GM18507 (cell line): Measurements from ENCODE around the gene GTF2A2.
"Not testable (repeated sequence)": the region's sequence is repeated elsewhere in the genome, so short reads cannot be mapped to it uniquely, and the experiment has no call there.

Experiments used
- DNase-seq: peaks from one replicate; pipeline ENCODE4 v3.0.0; 2011; ENCODE audit warnings: low read depth; ENCODE audit not compliant: insufficient read length; ENCODE audit errors: extremely low spot score
- FAIRE-seq: peaks from 2 replicates; lab custom pipeline; 2011; peaks lifted over from hg19 to GRCh38; lab: Jason Lieb, UNC

GTF2A2 gene

GRCh38 chr15:59678172-59678571 is 20.9 kb upstream of the GTF2A2 start:
- FAIRE-seq (no peak), DNase-seq (no peak)

GRCh38 chr15:59676565-59676964 is 19.2 kb upstream of the GTF2A2 start:
- FAIRE-seq (no peak), DNase-seq (no peak)

DNA sequence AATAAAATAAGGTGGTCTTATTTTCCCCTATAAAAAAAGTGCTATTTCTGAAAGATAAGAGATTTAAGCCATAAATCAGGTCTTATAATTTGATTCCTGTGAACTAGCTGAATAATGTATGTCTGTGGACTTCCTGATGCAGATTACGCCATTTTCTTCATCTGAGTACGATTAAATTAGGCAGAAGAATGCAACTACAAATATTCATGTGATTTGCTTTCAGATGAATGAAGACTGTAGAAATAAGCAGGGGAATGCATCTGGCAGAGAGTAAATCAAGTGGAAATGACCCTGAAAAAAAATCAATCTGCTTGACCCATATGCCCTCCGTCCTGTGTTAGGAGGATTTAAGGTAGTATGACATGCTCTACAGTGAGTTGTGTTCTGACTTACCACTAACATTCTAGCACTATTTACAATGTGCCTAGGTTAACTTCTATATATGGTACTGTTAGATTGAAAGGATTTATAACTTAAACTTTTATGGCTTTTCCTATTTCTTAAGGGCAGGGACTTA is 17.1 kb upstream of the GTF2A2 start:
- FAIRE-seq (no peak), DNase-seq (no peak)

GRCh38 chr15:59668556-59668955 is 11.2 kb upstream of the GTF2A2 start:
- FAIRE-seq, result no peak
- DNase-seq, result no peak

- FAIRE-seq (no peak), DNase-seq (no peak)
Observed at GRCh38 chr15:59662260-59662659, 4.9 kb upstream of the GTF2A2 start.

- peak; percentile 29 for FAIRE-seq
Observed at GRCh38 chr15:59659366-59659765, 2.1 kb upstream of the GTF2A2 start.

GRCh38 chr15:59657635-59658125 is 365 bp upstream of the GTF2A2 start:
- FAIRE-seq, result no peak
- DNase-seq, result no peak

More at GRCh38 chr15:59659366-59659765, 2.1 kb upstream of the GTF2A2 start:
- DNase-seq, result no peak

DNA sequence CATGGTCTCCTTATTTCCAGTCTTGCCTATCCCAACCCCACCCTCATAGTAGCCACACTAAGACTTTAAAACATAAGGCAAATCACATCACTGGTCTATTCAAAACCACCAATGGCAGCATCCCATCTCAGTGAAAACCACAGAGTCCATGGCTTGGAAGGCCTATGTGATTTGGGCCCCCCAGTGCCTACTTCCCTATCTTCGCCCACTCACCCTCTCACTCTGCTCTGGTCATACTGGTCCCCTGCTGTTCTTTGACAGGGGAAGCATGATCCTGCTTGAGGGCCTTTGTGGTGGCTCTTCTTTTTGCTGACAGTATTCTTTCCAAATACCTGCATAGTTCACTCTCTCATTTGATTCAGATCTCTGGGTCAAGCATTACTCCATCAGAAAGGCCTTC is 3.3 kb downstream of the GTF2A2 start:
- FAIRE-seq (no peak), DNase-seq (no peak)

DNA sequence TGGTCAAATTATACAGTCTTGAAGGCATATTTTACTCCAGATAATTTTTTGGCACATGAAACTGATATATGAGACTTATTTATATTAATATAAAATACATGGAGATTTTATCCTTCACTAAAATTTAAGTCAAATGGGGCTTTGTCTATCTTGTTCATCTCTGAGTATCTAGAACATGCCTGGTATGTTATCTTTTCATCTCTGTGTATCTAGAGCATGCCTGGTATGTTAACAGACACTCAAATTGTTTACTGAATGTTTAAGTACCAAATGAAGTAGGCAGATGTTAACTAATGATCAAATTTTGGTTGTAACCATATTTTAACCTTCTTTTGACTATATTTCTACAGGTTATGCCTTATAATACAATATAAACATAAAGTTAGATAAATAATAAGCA is 7.7 kb downstream of the GTF2A2 start:
- DNase-seq (no peak), FAIRE-seq (no peak)

DNA sequence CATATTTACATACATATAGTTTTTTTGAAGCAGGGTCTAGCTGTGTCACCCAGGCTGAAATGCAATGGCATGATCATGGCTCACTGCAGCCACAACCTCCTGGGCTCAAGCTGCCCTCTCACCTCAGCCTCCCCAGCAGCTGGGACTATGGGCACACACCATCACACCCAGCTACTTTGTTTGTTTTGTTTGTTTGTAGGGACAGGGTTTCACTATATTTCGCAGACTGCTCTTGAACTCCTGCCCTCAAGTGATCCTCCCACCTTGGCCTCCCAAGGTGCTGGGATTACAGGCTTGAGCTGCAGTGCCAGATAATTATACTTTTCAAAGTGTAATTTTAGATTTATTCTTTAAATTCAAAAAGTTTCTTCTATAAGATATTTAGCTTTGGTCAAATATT is 10.2 kb downstream of the GTF2A2 start:
- no peak for DNase-seq
- FAIRE-seq, result no peak

DNA sequence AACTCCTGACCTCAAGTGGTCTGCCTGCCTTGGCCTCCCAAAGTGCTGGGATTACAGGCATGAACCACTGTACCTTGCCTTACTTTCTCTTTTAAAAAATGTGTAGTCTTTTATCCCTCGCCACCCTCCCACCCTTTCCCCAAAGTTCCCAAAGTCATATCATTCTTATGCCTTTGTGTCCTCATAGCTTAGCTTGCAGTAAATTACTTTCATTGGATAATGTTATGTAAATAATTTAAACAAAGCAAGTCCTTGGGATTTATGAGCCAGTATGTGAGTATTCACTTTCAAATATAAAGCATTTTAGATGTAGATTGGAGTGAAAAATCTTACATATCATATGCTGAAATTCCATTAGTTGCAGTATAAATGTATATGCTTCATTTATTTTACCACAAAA is 11.0 kb downstream of the GTF2A2 start:
- no peak for FAIRE-seq
- no peak for DNase-seq

DNA sequence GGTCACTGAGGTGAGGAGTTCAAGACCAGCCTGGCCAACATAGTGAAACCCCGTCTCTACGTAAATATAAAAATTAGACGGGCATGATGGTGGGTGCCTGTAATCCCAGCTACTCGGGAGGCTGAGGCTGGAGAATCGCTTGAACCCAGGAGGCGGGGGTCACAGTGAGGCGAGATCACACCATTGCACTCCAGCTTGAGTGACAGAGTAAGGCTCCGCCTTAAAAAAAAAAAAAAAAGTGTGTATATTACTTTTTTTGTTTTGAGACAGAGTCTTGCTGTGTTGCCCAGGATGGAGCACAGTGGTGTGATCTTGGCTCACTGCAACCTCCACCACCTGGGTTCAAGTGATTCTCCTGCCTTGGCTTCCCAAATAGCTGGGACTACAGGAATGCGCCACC is 11.5 kb downstream of the GTF2A2 start:
- not testable (repeated sequence) for FAIRE-seq, DNase-seq

DNA sequence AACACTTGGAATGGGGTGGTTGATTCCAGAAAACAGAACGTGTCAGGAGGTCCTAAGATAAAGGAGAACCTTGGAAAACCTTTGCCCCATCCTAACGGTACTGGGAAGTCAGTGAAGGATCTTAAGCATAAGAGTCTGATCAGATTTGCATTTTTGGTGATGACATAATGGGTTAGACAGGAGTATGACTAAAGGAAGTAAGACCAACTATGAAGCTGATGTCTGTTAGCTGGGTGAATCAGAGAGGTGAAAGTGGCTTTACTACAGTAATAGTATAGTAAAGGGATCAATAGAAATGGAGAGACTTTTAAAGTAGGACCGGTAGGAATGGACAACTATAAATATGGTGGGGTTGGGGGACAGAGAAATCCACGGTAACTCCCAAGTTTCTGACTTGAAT is 12.6 kb downstream of the GTF2A2 start:
- no peak for DNase-seq
- no peak for FAIRE-seq

GRCh38 chr15:59642351-59642750 is 15.0 kb downstream of the GTF2A2 start:
- no peak for DNase-seq
- no peak for FAIRE-seq

DNA sequence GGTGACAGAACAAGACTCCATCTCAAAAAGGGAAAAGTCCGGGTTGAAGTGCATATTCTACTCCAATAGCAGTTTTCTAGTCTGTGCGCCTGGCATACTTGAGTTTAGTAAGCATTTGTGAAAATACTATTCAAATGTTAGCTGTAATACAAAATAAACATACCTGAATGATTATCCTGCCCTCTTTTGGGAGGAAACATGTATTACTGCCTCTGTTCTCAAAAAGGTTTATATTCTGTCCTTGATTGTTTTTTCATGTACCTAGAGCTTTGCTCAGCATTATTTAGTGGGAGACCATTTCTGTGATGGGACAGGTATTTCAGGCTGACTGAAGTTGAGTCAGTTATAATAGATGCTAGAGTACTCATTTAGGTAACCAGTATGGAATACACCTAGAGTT is 19.8 kb downstream of the GTF2A2 start:
- peak; percentile 38 for FAIRE-seq
- DNase-seq, result not testable (repeated sequence)

- DNase-seq (no peak), FAIRE-seq (no peak)
Observed at GRCh38 chr15:59636184-59636583, 21.1 kb downstream of the GTF2A2 start.

GRCh38 chr15:59632714-59633113 is 24.6 kb downstream of the GTF2A2 start:
- no peak for DNase-seq
- no peak for FAIRE-seq

- DNase-seq (peak; percentile 52), FAIRE-seq (peak; percentile 74)
Observed at GRCh38 chr15:59622289-59622688, 35.0 kb downstream of the GTF2A2 start.

GRCh38 chr15:59618406-59618805 is 38.9 kb downstream of the GTF2A2 start:
- DNase-seq (no peak), FAIRE-seq (no peak)

DNA sequence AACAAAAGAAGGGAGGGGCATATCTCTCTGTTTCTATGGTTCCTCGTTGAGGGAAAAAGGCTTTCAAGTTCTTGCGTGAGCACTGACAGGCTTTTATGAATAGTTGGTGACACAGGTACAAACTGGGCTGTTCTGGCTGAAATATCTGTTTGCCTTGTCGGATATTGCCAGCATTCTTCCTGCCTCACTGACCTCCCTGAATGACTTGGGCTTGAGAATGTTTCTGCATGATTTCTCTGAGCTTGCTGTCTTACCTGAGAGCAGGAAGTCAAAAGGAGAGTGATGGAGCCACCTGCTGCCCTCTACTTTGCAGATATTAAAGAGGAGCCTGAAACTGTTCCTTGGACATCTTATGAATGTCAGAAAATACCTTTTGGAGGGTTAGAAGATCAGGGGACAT is 40.9 kb downstream of the GTF2A2 start:
- FAIRE-seq (no peak), DNase-seq (no peak)

GRCh38 chr15:59615661-59616060 is 41.7 kb downstream of the GTF2A2 start:
- DNase-seq (no peak), FAIRE-seq (no peak)

GRCh38 chr15:59614153-59614552 is 43.2 kb downstream of the GTF2A2 start:
- FAIRE-seq (no peak), DNase-seq (no peak)
